Cardiac fibroblast (primary cell): ENCODE data around the gene LRRC15.

Experiments
- DNase-seq, 2 donors: peaks; one replicate each; pipeline versions ENCODE4 v3.0.0 to v3.0.0-alpha.2; 2010; ENCODE audit warnings: low read depth in 2 of 2
- H3K4me3 ChIP-seq, 2 donors: replicated peaks in 1 of 2; 1 replicate in 1 of 2; 2 replicates in 1 of 2; pipeline ENCODE4 v1.5.1; 2011; ENCODE audit warnings: low read depth in 2 of 2, low read length in 2 of 2, mild to moderate bottlenecking in 2 of 2, moderate library complexity in 1 of 2
- TF ChIP-seq, protein P1 (sequence below): IDR thresholded peaks from one replicate; pipeline ENCODE4 v1.5.1; 2011; ENCODE audit warnings: low read depth, mild to moderate bottlenecking, low read length, inconsistent platforms

LRRC15 gene

DNA sequence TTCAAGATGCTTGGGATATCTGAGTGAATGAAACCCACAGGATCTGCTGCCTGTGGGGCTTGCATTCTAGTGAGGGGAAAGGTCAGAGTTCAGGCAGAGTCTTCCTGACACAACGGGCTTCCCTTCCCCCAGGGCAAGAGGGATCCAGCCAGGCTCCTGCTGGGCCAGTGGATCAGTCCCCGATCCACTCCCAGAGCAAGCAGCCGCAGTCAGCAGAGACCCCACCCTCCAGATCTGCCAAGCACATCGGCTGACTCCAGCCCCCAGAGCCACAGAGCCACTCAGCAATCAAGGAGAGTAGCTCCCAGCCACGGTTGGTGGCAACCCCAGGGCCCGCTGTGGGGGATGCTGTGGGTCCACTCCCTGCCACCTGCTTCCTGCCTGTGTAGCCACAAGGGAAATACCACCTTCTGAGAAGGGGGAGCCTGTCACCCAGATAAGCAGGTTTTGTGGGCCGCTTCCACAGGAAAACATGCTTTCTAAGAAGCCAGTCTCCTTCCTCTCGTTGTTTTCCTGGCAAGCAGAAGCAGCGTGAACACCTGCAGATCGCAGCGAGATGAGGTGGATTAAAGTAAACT lies 63.3 kb downstream of the LRRC15 start:
- no peak for DNase-seq
- no peak overlapping the region for H3K4me3 ChIP-seq
- TF ChIP-seq, protein P1, sequence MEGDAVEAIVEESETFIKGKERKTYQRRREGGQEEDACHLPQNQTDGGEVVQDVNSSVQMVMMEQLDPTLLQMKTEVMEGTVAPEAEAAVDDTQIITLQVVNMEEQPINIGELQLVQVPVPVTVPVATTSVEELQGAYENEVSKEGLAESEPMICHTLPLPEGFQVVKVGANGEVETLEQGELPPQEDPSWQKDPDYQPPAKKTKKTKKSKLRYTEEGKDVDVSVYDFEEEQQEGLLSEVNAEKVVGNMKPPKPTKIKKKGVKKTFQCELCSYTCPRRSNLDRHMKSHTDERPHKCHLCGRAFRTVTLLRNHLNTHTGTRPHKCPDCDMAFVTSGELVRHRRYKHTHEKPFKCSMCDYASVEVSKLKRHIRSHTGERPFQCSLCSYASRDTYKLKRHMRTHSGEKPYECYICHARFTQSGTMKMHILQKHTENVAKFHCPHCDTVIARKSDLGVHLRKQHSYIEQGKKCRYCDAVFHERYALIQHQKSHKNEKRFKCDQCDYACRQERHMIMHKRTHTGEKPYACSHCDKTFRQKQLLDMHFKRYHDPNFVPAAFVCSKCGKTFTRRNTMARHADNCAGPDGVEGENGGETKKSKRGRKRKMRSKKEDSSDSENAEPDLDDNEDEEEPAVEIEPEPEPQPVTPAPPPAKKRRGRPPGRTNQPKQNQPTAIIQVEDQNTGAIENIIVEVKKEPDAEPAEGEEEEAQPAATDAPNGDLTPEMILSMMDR = no peak

DNA sequence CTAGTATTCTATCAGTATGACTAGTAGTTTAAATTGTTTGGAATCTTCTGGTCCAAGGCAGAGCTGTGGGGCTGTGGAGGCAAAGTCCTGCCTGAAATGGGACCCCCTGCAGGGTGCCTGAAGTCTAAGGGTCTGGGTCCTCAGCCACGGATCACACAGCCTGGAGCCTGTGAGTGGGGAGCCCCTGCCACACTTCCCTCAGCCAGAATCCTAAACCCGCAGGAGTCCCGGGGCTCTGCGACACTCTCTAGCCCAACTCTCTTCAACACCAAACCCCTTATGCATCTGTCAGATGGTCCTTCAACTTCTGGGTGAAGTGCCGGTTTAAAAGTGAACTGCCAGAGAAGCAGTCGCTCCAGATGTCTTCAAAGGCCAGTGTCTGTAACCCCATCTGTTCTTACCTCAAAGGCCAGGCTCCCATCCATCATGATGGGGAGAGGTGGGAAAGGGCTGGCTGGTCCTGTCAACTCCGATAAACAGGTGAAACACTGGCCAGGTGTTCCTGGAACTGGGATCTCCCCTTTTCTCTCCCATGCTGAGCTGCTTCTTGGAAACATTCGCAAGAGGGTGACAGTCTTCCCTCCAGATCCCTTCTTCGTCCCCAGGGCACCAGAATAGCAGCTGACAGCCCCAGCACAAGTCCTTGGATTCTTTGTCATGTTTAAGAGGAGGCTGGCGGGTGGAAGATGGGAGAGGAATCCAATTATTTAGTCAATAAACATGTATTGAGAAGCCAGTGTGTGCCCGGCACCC lies 64.0 kb downstream of the LRRC15 start:
- no peak for DNase-seq
- TF ChIP-seq, protein P1 = no peak
- H3K4me3 ChIP-seq = no peak overlapping the region
